Activated CD8-positive, alpha-beta memory T cell treated with anti-CD3 and anti-CD28 coated beads, Interleukin-2, amount 50 U/mL, for 24 hours (primary cell): ENCODE results near the gene KLK8.

Experiments
- DNase-seq: peaks from one replicate; pipeline ENCODE4 v3.0.0-alpha.2; 2020; ENCODE audit errors: extremely low read depth

KLK8 gene

GRCh38 chr19:51001515-51001914, at the start of gene KLK8:
TSS of gene KLK8 (minus strand) at chr19:51001604. CDS start at chr19:51001167, 437 bp downstream.
- DNase-seq, result no peak

GRCh38 chr19:51047031-51047335, 45.6 kb upstream of the KLK8 start:
- no peak for DNase-seq

- no peak for DNase-seq
Measured at GRCh38 chr19:51044327-51044726, 42.9 kb upstream of the KLK8 start.

GRCh38 chr19:51043497-51043896, 42.1 kb upstream of the KLK8 start:
- no peak for DNase-seq

- no peak for DNase-seq
Measured at GRCh38 chr19:51040151-51040550, 38.7 kb upstream of the KLK8 start.

GRCh38 chr19:51036519-51036918, 35.1 kb upstream of the KLK8 start:
- no peak for DNase-seq

- DNase-seq, result no peak
Measured at GRCh38 chr19:51034704-51035103, 33.3 kb upstream of the KLK8 start, which contains the start of gene KLK12. TSS of gene KLK12 (minus strand) at chr19:51035002. CDS start at chr19:51034621, 381 bp downstream.

- DNase-seq, result no peak
Measured at GRCh38 chr19:51031880-51032225, 30.4 kb upstream of the KLK8 start.

GRCh38 chr19:51031220-51031879, 29.9 kb upstream of the KLK8 start:
- DNase-seq, result no peak

GRCh38 chr19:51030631-51031030, 29.2 kb upstream of the KLK8 start:
- no peak for DNase-seq

GRCh38 chr19:51029718-51030117, 28.3 kb upstream of the KLK8 start:
- DNase-seq, result no peak

- DNase-seq, result no peak
Measured at GRCh38 chr19:51027873-51028272, 26.5 kb upstream of the KLK8 start.

GRCh38 chr19:51027126-51027806, 25.9 kb upstream of the KLK8 start:
- DNase-seq, result no peak

- no peak for DNase-seq
Measured at GRCh38 chr19:51026554-51026831, 25.1 kb upstream of the KLK8 start, which contains the start of gene KLK11. TSS of gene KLK11 (minus strand) at chr19:51026616. CDS start at chr19:51025631, 985 bp downstream.

GRCh38 chr19:51025809-51026553, 24.6 kb upstream of the KLK8 start:
- no peak for DNase-seq

- no peak for DNase-seq
Measured at GRCh38 chr19:51025401-51025800, 24.0 kb upstream of the KLK8 start.

GRCh38 chr19:51024924-51025323, 23.5 kb upstream of the KLK8 start:
- DNase-seq, result no peak

- no peak for DNase-seq
Measured at GRCh38 chr19:51023946-51024345, 22.5 kb upstream of the KLK8 start.

GRCh38 chr19:51022526-51022925, 21.1 kb upstream of the KLK8 start:
- no peak for DNase-seq

- no peak for DNase-seq
Measured at GRCh38 chr19:51020988-51021651, 19.7 kb upstream of the KLK8 start.

- no peak for DNase-seq
Measured at GRCh38 chr19:51019544-51019925, 18.1 kb upstream of the KLK8 start, which contains the start of gene KLK10. TSS of gene KLK10 (minus strand) at chr19:51019709. CDS start at chr19:51019130, 579 bp downstream.

GRCh38 chr19:51018745-51019543, 17.5 kb upstream of the KLK8 start:
- DNase-seq, result no peak
